Measurements from ENCODE around the gene LCLAT1. TPM values are rescaled to one million over a fixed set of nuclear protein-coding genes. Genes with fewer than 3 reads are reported as not detected.

LCLAT1 gene
- polyA plus RNA-seq, 1 of the 3 experiments (the other 2 are of a cell fraction): 6.9 TPM

- ChIA-PET CTCF (interaction anchor here (1.1 kb wide), 1 partner anchor 14 kb away, joined by 4 read pairs; no protein-coding TSS in a partner anchor), POLR2A (no interaction called here)
- H3K27me3 ChIP-seq (ENCODE audit: insufficient read depth): no peaks in the 10 kb centered on the region
- no peak overlapping the region for H3K9ac ChIP-seq
- H3K9me2 ChIP-seq: no peaks in the 10 kb centered on the region
- no peaks in the 10 kb centered on the region for H3F3A ChIP-seq (replicated peaks; ENCODE audit: insufficient read depth)
- H3K4me3 ChIP-seq (ENCODE audit: low read depth in 2 of 2, low read length in 1 of 2): no peak overlapping the region
- 68% methylated on average over 3 of the region's 3 CpGs for WGBS (ENCODE audit: low lambda C conversion rate)
- no peak overlapping the region for H3K27ac ChIP-seq (ENCODE audit: low read depth in 2 of 2, low read length in 1 of 2)
- TF ChIP-seq MEF2A (IDR thresholded peaks at IDR 0.05; ENCODE audit: borderline replicate concordance, low read depth) (no peak), FOXM1 (IDR thresholded peaks at IDR 0.05; ENCODE audit: low read depth) (no peak), TAF1 (IDR thresholded peaks at IDR 0.05; ENCODE audit: borderline replicate concordance, low read depth, low read length) (no peak), TEAD4 (IDR thresholded peaks at IDR 0.05; ENCODE audit: borderline replicate concordance, insufficient read depth) (no peak), POLR2AphosphoS5 (IDR thresholded peaks at IDR 0.05; ENCODE audit: low read depth, low read length) (no peak), RFX5 (IDR thresholded peaks at IDR 0.05; ENCODE audit: low read length) (no peak), USF2 (IDR thresholded peaks at IDR 0.05; ENCODE audit: borderline replicate concordance, low read depth, low read length) (no peak), RCOR1 (IDR thresholded peaks at IDR 0.05; ENCODE audit: low read length) (no peak), CHD2 (IDR thresholded peaks at IDR 0.05; ENCODE audit: low read length, partially characterized antibody) (no peak), IRF3 (IDR thresholded peaks at IDR 0.05; ENCODE audit: low read depth, low read length) (no peak), SIN3A (IDR thresholded peaks at IDR 0.05; ENCODE audit: borderline replicate concordance, low read depth, low read length) (no peak), EZH2phosphoT487 (IDR thresholded peaks at IDR 0.05; ENCODE audit: borderline replicate concordance, low read depth) (no peak), MXI1 (IDR thresholded peaks at IDR 0.05; ENCODE audit: low read depth, low read length) (no peak), SMC3 (IDR thresholded peaks at IDR 0.05; ENCODE audit: low read depth, low read length) (no peak), ELF1 (IDR thresholded peaks at IDR 0.05) (no peak)
- H3K4me2 ChIP-seq: no peak overlapping the region
- no peaks in the 10 kb centered on the region for H3K79me2 ChIP-seq (ENCODE audit: insufficient read depth)
- no peak overlapping the region for H2AFZ ChIP-seq (ENCODE audit: low read depth)
- H3K9me3 ChIP-seq: no peaks in the 10 kb centered on the region
- no peaks in the 10 kb centered on the region for H4K20me1 ChIP-seq (ENCODE audit: insufficient read depth)
- no peak for DNase-seq
- no peaks in the 10 kb centered on the region for H3K36me3 ChIP-seq (replicated peaks in 1 of 2; ENCODE audit: control insufficient read depth in 1 of 2, insufficient read depth in 2 of 2, low read length in 1 of 2)
- H3K4me1 ChIP-seq (ENCODE audit: control insufficient read depth in 1 of 2, insufficient read depth in 2 of 2, low read depth in 1 of 2, low read length in 1 of 2): peaks cover 0 to 4% of the 10 kb centered on the region in 2 experiments; a peak in 1 of 4 replicates
Observed at GRCh38 chr2:30680121-30680520, 233.1 kb downstream of the LCLAT1 start.

GRCh38 chr2:30681022-30681421 lies 234.0 kb downstream of the LCLAT1 start:
- Histone ChIP-seq H4K20me1 (ENCODE audit: insufficient read depth) (no peaks in the 10 kb centered on the region), H3K9me3 (no peaks in the 10 kb centered on the region), H3K4me2 (no peak overlapping the region), H3K79me2 (ENCODE audit: insufficient read depth) (no peaks in the 10 kb centered on the region), H3K36me3 (replicated peaks in 1 of 2; ENCODE audit: control insufficient read depth in 1 of 2, insufficient read depth in 2 of 2, low read length in 1 of 2) (no peaks in the 10 kb centered on the region), H3F3A (replicated peaks; ENCODE audit: insufficient read depth) (no peaks in the 10 kb centered on the region), H2AFZ (ENCODE audit: low read depth) (no peak overlapping the region), H3K27ac (ENCODE audit: low read depth in 2 of 2, low read length in 1 of 2) (no peak overlapping the region), H3K4me3 (ENCODE audit: low read depth in 2 of 2, low read length in 1 of 2) (no peak overlapping the region), H3K4me1 (ENCODE audit: control insufficient read depth in 1 of 2, insufficient read depth in 2 of 2, low read depth in 1 of 2, low read length in 1 of 2) (peaks cover 0 to 5% of the 10 kb centered on the region in 2 experiments; a peak in 1 of 4 replicates), H3K9ac (no peak overlapping the region), H3K27me3 (ENCODE audit: insufficient read depth) (no peaks in the 10 kb centered on the region), H3K9me2 (no peaks in the 10 kb centered on the region)
- DNase-seq: no peak
- 68% methylated on average over 4 of the region's 4 CpGs for WGBS (ENCODE audit: low lambda C conversion rate)
- CTCF ChIA-PET: interaction anchor here (0.7 to 1.1 kb wide), 2 partner anchors 15 to 16 kb away, joined by 3 to 4 read pairs; no protein-coding TSS in a partner anchor
- POLR2A ChIA-PET: no interaction called here
- no peak for TF ChIP-seq EZH2phosphoT487 (IDR thresholded peaks at IDR 0.05; ENCODE audit: borderline replicate concordance, low read depth)
- TF ChIP-seq ELF1 (IDR thresholded peaks at IDR 0.05): no peak
- TF ChIP-seq USF1 (IDR thresholded peaks at IDR 0.05; ENCODE audit: borderline replicate concordance, low read depth): no peak
- no peak for TF ChIP-seq FOSL2 (IDR thresholded peaks at IDR 0.05; ENCODE audit: borderline replicate concordance, low read depth)
- TF ChIP-seq NFIC (IDR thresholded peaks at IDR 0.05; ENCODE audit: borderline replicate concordance): no peak
- no peak for TF ChIP-seq USF2 (IDR thresholded peaks at IDR 0.05; ENCODE audit: borderline replicate concordance, low read depth, low read length)
- no peak for TF ChIP-seq EP300 (IDR thresholded peaks at IDR 0.05; ENCODE audit: borderline replicate concordance in 1 of 2, low read depth in 1 of 2, low read length in 1 of 2)
- no peak for TF ChIP-seq NRF1 (IDR thresholded peaks at IDR 0.05; ENCODE audit: low read depth, low read length)
- TF ChIP-seq IRF3 (IDR thresholded peaks at IDR 0.05; ENCODE audit: low read depth, low read length): no peak
- no peak for TF ChIP-seq TCF12 (IDR thresholded peaks at IDR 0.05)
- no peak for TF ChIP-seq POLR2AphosphoS5 (IDR thresholded peaks at IDR 0.05; ENCODE audit: low read depth, low read length)
- TF ChIP-seq SMC3 (IDR thresholded peaks at IDR 0.05; ENCODE audit: low read depth, low read length): no peak
